ENCODE data around the gene LRRC45. TPM values are rescaled to one million over a fixed set of nuclear protein-coding genes. Genes with fewer than 3 reads are reported as not detected.

Gene LRRC45
- total RNA-seq, 1 donor from 2014 or later = 29.4 TPM

GRCh38 chr17:82034371-82035011, 11.4 kb downstream of the LRRC45 start:
- peak overlapping the region; percentile 80 for H3K27ac Mint-ChIP-seq
- H3K36me3 Mint-ChIP-seq = peaks cover 5% of the 10 kb centered on the region
- DNase-seq (ENCODE audit: extremely low spot score, unreplicated experiment) = no peak
- peak overlapping the region; percentile 83 for H3K4me3 Mint-ChIP-seq
- peaks cover 16% of the 10 kb centered on the region for H3K4me1 Mint-ChIP-seq (ENCODE audit: unreplicated experiment)
- H3K27me3 Mint-ChIP-seq = no peaks in the 10 kb centered on the region
- no peaks in the 10 kb centered on the region for H3K9me3 Mint-ChIP-seq
- TF ChIP-seq CTCF (conservative IDR thresholded peaks at IDR 0.05) = no peak

- H3K4me3 Mint-ChIP-seq = peak overlapping the region; percentile 83
- TF ChIP-seq CTCF (conservative IDR thresholded peaks at IDR 0.05) = no peak
- peaks cover 5% of the 10 kb centered on the region for H3K36me3 Mint-ChIP-seq
- no peaks in the 10 kb centered on the region for H3K9me3 Mint-ChIP-seq
- H3K27me3 Mint-ChIP-seq = no peaks in the 10 kb centered on the region
- H3K4me1 Mint-ChIP-seq (ENCODE audit: unreplicated experiment) = peaks cover 16% of the 10 kb centered on the region
- DNase-seq (ENCODE audit: extremely low spot score, unreplicated experiment) = no peak
- peak overlapping the region; percentile 80 for H3K27ac Mint-ChIP-seq
These were observed 12.4 kb downstream of the LRRC45 start for GRCh38 chr17:82035488-82035887.

- peaks cover 17% of the 10 kb centered on the region for H3K4me1 Mint-ChIP-seq (ENCODE audit: unreplicated experiment)
- H3K4me3 Mint-ChIP-seq = peak overlapping the region; percentile 83
- no peaks in the 10 kb centered on the region for H3K27me3 Mint-ChIP-seq
- no peak for TF ChIP-seq CTCF (conservative IDR thresholded peaks at IDR 0.05)
- H3K27ac Mint-ChIP-seq = no peak overlapping the region
- H3K36me3 Mint-ChIP-seq = peaks cover 5% of the 10 kb centered on the region
- H3K9me3 Mint-ChIP-seq = no peaks in the 10 kb centered on the region
- no peak for DNase-seq (ENCODE audit: extremely low spot score, unreplicated experiment)
These were observed 13.0 kb downstream of the LRRC45 start for GRCh38 chr17:82035956-82036633.

DNA sequence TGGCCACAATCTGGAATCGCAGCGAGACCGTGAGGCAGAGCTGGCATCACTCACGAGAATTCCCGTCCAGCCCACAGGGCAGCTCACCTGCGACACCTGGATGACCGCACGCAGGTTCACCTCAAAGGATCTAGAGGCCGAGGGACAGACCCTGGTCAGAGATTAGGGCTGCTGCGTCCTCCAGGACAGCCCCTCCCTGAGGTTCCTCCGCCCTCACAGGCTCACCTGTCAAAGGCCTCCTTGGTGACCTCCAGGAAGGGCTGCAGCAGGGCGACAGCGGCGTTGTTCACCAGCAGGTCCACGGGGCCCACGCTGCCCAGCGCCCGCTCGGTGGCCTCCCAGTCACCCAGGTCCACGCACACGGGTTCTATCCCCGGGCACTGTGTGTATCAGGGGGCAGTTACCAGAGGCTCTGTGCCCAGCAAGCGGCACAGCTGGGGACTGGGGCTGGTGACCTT, 13.6 kb downstream of the LRRC45 start:
- Mint-ChIP-seq H3K27me3 (no peaks in the 10 kb centered on the region), H3K27ac (no peak overlapping the region), H3K36me3 (peaks cover 5% of the 10 kb centered on the region), H3K4me1 (ENCODE audit: unreplicated experiment) (peaks cover 21% of the 10 kb centered on the region), H3K9me3 (no peaks in the 10 kb centered on the region), H3K4me3 (peak overlapping the region; percentile 83)
- no peak for DNase-seq (ENCODE audit: extremely low spot score, unreplicated experiment)
- TF ChIP-seq CTCF (conservative IDR thresholded peaks at IDR 0.05) = no peak

DNA sequence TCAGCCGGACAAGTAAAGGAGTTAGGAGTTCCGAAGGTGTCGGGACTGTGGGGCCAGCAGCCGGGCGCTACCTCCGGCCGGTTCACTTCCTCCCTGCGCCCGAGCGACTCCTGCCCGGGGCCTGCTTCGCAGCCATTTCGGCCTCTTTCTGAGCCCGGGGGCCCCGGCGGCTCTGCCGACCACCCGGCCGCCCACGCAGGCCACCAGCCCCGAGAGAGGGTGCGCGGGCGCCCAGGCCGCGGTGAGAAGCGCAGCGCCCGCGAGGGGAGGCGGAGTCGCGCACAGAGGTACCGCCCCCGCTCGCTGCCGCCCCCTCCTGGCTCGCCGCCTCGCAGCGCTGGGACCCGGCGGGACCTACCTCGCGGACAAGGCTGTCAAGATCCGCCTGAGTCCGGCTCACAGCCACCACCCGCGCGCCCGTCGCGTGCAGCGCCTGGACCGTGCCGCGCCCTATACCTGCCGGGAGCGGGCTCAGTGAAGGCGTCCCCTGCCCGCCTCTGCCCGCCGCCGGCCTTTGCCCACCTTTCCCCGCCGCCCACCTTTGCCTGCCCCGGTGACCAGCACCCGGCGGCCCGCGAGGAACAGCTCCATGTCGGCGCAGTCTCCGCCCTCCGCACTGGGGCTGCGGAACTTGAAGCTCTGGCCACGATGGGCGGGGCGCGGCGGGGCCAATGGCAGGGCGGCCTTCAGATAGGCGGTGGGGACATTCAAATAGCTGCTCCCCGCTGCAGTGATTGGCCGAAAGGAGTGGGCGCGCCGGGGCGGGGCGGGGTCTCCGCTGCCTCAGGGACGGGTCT, 14.2 kb downstream of the LRRC45 start, which contains the start of gene DCXR:
Gene DCXR, minus strand, starts transcription at position 606 of the 797 bp plus-strand sequence. Its CDS starts 15 bp downstream, at position 591.
- Mint-ChIP-seq H3K27me3 (no peaks in the 10 kb centered on the region), H3K9me3 (no peaks in the 10 kb centered on the region), H3K4me1 (ENCODE audit: unreplicated experiment) (peaks cover 21% of the 10 kb centered on the region), H3K4me3 (peak within 1 kb of the TSS; percentile 84), H3K27ac (peak within 1 kb of the TSS; percentile 87), H3K36me3 (peaks cover 5% of the 10 kb centered on the region)
- DNase-seq (ENCODE audit: extremely low spot score, unreplicated experiment) = peak; percentile 97
- peak; percentile 88 for TF ChIP-seq CTCF (conservative IDR thresholded peaks at IDR 0.05)
